Right lobe of liver (tissue), 6 donors: ENCODE results near the gene IRF2. TPM values are rescaled to one million over a fixed set of nuclear protein-coding genes. Genes with fewer than 3 reads are reported as not detected.

Experiments used
- ATAC-seq, 4 donors: fragments of 200-7000 bp; cut with Tn5 transposase; one replicate each; pipeline ENCODE4 v1.9.1; 2020; ENCODE audit warnings: mild to moderate bottlenecking in 4 of 4, moderate library complexity in 4 of 4
- DNase-seq, 3 donors: peaks; one replicate each; pipeline ENCODE4 v3.0.0-alpha.2; 2020
- H3K27ac ChIP-seq, 3 donors: fragments of 200-600 bp; one replicate each; pipeline ENCODE4 v1.8.0; 2022
- H3K27me3 ChIP-seq, 2 donors: fragments of 200-600 bp; one replicate each; pipeline ENCODE4 v1.8.0; 2022
- H3K36me3 ChIP-seq, 4 donors: fragments of 200-600 bp; sonication (generic) in 1 of 4; one replicate each; pipeline versions ENCODE4 v1.5.1 to v1.8.0; 2017 to 2022; ENCODE audit warnings: control low read depth in 1 of 4
- H3K4me1 ChIP-seq, 4 donors: fragments of 200-600 bp; sonication (generic) in 1 of 4; one replicate each; pipeline versions ENCODE4 v1.5.1 to v1.8.0; 2017 to 2022; ENCODE audit warnings: control low read depth in 1 of 4
- H3K4me3 ChIP-seq, 3 donors: fragments of 200-600 bp; one replicate each; pipeline ENCODE4 v1.8.0; 2022
- H3K9me3 ChIP-seq, 4 donors: fragments of 200-600 bp; sonication (generic) in 1 of 4; one replicate each; pipeline versions ENCODE4 v1.5.1 to v1.8.0; 2017 to 2022; ENCODE audit warnings: control low read depth in 1 of 4
- CTCF ChIP-seq, 4 donors: fragments of 200-600 bp in 3 of 4; fragments of 450-650 bp in 1 of 4; IDR thresholded peaks; one replicate each; pipeline versions ENCODE4 v1.5.1 to v1.8.0; 2016 to 2022; ENCODE audit warnings: antibody characterized with exemption in 4 of 4, mild to moderate bottlenecking in 2 of 4
- POLR2A ChIP-seq: fragments of 450-650 bp; IDR thresholded peaks from one replicate; pipeline ENCODE4 v1.6.1; 2017; ENCODE audit warnings: antibody characterized with exemption, mild to moderate bottlenecking
- WGBS: methylation state at CpG from one replicate; pipeline ENCODE4 v1.1.6; 2018; ENCODE audit warnings: low coverage, low lambda C conversion rate; ENCODE audit not compliant: insufficient coverage; ENCODE audit errors: missing lambda C conversion rate; 5-methylcytosine and 5-hydroxymethylcytosine counted together
- intact Hi-C, 2 donors: fragments of 100-400 bp; cut with DNase I; formaldehyde crosslinking; loops; one replicate each; pipeline versions ENCODE4 v1.11.2 to v1.14.1; 2022
- total RNA-seq, 6 experiments: library from RNA; depleted of rRNA in 2 of 6; stranded (reverse); fragments of >200 nt in 2 of 6; fragmentation: NEBNext Ultra II Directional in 3 of 6; extraction: Animal tissue kit (Norgen Biotek cat#: 25700) in 3 of 6; gene quantifications; one replicate each; pipeline versions ENCODE4 v1.1.0 to v1.2.4, GENCODE V29; 2016 to 2023
- donor health status: DM: no; HTN: yes; CAD: no.
- donor health status: DM: no; HTN: no; CAD: no.
- donor health status: DM: no; HTN: no; CAD: no.
- donor health status: DM: no; HTN: yes; CAD: no.
- donor health status: DM: no; HTN: yes; CAD: no.

Gene IRF2
- total RNA-seq, 6 experiments from 2014 or later, result 16.9 to 29.0 (median 21.3) TPM

- H3K27me3 ChIP-seq, result no peaks in the 10 kb centered on the region
- H3K4me1 ChIP-seq, result peaks cover 0 to 60% (median 2%) of the 10 kb centered on the region in 4 donors
- intact Hi-C loops, result no loop called here
- H3K9me3 ChIP-seq, result no peaks in the 10 kb centered on the region
- no peak overlapping the region for H3K4me3 ChIP-seq
- 80% methylated on average over 3 of the region's 3 CpGs for WGBS
- DNase-seq, result no peak
- no peaks in the 10 kb centered on the region for H3K36me3 ChIP-seq
- ATAC-seq, result no peak
- H3K27ac ChIP-seq, result no peak overlapping the region
- TF ChIP-seq POLR2A (no peak), CTCF (IDR thresholded peaks at IDR 0.05) (no peak)
These were observed 32.1 kb downstream of the IRF2 start for GRCh38 chr4:184442314-184442635.

- ATAC-seq, result peak; percentile 17 to 40 (median 33)
- H3K4me1 ChIP-seq, result peaks cover 0 to 60% (median 2%) of the 10 kb centered on the region in 4 donors
- intact Hi-C loops, result no loop called here
- no peaks in the 10 kb centered on the region for H3K36me3 ChIP-seq
- H3K27me3 ChIP-seq, result no peaks in the 10 kb centered on the region
- no peak for TF ChIP-seq CTCF (IDR thresholded peaks at IDR 0.05)
- TF ChIP-seq POLR2A, result no peak
- WGBS, result 74% methylated on average over 9 of the region's 13 CpGs
- DNase-seq, result no peak
- H3K27ac ChIP-seq, result no peak overlapping the region
- H3K9me3 ChIP-seq, result no peaks in the 10 kb centered on the region
- no peak overlapping the region for H3K4me3 ChIP-seq
These were observed 32.7 kb downstream of the IRF2 start for GRCh38 chr4:184441461-184442313.

- no peaks in the 10 kb centered on the region for H3K27me3 ChIP-seq
- H3K27ac ChIP-seq, result no peak overlapping the region
- ATAC-seq (no peak), DNase-seq (no peak)
- 77% methylated on average over 6 of the region's 8 CpGs for WGBS
- no peaks in the 10 kb centered on the region for H3K36me3 ChIP-seq
- no peak overlapping the region for H3K4me3 ChIP-seq
- H3K4me1 ChIP-seq, result peaks cover 0 to 54% (median 2%) of the 10 kb centered on the region in 4 donors
- H3K9me3 ChIP-seq, result no peaks in the 10 kb centered on the region
- TF ChIP-seq POLR2A (no peak), CTCF (IDR thresholded peaks at IDR 0.05) (no peak)
- intact Hi-C loops, result no loop called here
These were observed 33.6 kb downstream of the IRF2 start for GRCh38 chr4:184440595-184441358.

- 40% methylated on average over 17 of the region's 20 CpGs for WGBS
- Histone ChIP-seq H3K36me3 (no peaks in the 10 kb centered on the region), H3K9me3 (no peaks in the 10 kb centered on the region), H3K4me1 (peaks cover 0 to 49% (median 2%) of the 10 kb centered on the region in 4 donors), H3K27me3 (no peaks in the 10 kb centered on the region), H3K4me3 (no peak overlapping the region), H3K27ac (no peak overlapping the region)
- peak; percentile 29 to 35 (median 32) for ATAC-seq
- TF ChIP-seq POLR2A, result no peak
- TF ChIP-seq CTCF (IDR thresholded peaks at IDR 0.05), result no peak
- no peak for DNase-seq
- intact Hi-C loops, result no loop called here
These were observed 34.3 kb downstream of the IRF2 start for GRCh38 chr4:184439856-184440594.
